Stimulated activated CD8-positive, alpha-beta memory T cell treated with anti-CD3 and anti-CD28 coated beads, Interleukin-12 subunit alpha, Interleukin-12 subunit beta, amount 100 ng/mL, for 24 hours (primary cell): ENCODE measurements around the gene GSTM4.

Experiments
- DNase-seq: peaks from one replicate; pipeline ENCODE4 v3.0.0-alpha.2; 2020; ENCODE audit errors: extremely low read depth

The GSTM4 gene

DNA sequence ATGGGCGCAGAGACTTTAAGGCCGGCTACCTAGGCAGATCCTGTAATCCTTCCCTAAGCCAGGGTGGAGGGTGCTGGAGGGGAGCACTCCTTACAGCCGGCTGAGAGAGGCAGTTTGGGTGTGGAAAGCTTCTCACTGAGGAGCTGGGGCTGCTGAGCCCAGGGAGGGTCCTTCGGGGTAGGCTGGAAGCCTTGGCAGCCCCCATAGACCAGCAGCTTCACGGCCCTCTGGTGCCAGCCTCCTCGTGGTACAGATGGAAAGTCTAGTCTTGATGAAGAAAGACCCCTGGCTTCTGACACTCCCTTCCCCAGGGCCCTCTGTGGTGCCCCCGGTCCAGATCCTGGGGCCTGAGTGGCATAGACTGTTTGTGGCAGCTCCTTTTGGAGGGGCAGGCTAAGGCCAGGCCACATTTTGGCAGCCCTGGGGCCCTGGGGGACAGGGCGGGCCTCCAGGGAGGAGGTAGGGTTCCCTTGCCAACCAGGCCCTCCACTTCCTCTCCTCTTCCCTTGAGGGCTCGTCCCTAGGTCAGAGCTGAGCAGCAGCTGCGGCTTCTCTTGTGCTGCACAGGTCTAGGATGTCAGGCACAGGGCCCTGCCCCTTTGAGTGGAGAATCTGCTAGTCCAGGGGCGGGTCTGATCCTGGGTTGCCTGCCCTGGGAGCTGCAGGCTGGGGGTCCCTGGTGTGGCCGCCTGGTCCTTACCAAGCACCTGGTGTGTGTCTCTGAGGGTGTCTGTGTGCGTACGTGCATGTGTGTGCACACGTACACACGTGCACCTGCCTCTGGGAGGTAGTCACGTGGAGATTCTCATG is 31.5 kb upstream of the GSTM4 start:
- no peak for DNase-seq

DNA sequence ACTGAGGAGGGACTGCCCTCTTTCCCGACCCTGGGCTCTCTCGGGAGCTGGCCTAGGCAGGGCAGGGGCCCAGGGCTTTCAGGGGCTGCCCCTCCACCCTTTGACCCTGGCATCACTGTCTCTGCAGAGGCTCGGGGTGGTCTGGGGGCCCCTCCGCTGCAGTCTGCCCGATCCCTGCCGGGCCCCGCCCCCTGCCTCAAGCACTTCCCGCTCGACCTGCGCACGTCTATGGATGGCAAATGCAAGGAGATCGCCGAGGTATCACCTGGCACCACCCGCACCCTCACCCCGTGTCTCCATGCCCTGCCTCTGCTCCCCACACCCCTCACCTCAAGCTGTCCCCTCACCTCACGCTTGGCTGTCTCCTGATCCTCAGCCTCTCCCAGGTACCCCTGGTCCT is 30.7 kb upstream of the GSTM4 start:
- no peak for DNase-seq

GRCh38 chr1:109625601-109626560 is 30.0 kb upstream of the GSTM4 start:
- no peak for DNase-seq

DNA sequence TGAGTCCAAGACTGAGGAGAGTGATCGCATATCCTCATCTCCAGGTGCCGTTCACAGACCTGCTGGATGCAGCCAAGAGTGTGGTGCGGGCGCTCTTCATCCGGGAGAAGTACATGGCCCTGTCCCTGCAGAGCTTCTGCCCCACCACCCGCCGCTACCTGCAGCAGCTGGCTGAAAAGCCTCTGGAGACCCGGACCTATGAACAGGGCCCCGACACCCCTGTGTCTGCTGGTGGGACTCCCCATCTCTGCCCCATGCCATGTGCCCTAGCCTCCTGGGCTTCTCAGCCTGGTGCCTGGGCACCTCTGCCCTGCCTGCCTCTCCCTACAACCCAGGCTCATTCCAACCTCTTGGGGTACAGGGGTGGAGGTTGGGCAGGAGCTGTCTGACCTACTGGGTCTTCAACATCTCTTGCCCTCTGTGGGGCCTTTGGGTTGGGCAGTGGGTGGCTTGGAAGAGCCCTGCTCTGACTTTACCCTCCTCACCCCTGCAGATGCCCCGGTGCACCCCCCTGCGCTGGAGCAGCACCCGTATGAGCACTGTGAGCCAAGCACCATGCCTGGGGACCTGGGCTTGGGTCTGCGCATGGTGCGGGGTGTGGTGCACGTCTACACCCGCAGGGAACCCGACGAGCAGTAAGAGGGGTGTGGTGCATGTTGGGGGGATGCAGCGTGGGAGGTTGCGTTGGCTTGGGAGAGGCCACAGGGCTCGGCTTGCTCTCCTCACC is 29.1 kb upstream of the GSTM4 start:
- DNase-seq, result no peak

DNA sequence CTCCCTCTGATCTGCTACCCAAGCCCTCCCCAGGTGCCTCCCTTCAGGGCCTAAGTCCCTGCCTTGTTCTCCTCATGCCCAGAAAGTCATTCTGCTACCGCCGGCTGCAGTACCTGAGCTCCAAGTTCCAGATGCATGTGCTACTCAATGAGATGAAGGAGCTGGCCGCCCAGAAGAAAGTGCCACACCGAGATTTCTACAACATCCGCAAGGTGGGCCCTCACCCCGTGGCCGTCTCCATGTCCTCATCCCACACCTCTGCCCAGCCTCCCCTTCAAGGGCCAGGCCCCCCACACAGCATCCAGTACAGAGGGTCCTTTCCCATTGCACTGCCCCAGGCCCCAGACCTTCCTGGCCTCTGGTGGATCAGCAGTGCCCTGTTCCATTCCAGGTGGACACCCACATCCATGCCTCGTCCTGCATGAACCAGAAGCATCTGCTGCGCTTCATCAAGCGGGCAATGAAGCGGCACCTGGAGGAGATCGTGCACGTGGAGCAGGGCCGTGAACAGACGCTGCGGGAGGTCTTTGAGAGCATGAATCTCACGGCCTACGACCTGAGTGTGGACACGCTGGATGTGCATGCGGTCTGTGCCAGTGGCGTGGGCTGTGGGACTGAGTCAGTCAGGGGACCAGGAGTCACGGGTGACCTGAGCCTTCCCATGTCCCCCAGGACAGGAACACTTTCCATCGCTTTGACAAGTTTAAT is 28.1 kb upstream of the GSTM4 start:
- no peak for DNase-seq

- DNase-seq, result no peak
Observed at GRCh38 chr1:109628540-109629321, 27.2 kb upstream of the GSTM4 start.

DNA sequence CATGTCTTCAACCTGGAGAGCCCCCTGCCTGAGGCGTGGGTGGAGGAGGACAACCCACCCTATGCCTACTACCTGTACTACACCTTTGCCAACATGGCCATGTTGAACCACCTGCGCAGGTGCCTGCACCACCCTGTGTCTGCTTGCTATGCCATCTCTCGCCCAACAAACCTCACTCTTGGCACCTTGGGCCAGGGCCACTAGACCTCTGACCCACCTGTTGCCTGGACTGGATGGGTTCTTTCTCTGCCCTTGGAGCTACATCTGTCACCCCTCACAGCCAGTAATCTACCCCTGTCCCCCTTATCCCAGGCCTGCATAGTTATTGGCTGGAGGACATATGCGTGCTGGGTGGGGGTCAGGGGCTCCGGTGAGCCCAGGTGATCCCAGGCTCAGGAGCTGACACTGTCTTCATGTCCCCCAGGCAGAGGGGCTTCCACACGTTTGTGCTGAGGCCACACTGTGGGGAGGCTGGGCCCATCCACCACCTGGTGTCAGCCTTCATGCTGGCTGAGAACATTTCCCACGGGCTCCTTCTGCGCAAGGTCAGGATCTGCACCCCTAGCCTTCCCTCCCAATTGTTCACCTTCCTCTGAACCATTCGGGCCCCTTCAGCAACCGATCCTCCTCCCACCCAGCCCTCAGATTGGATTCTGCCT is 26.4 kb upstream of the GSTM4 start:
- DNase-seq, result no peak

- DNase-seq, result no peak
Observed at GRCh38 chr1:109630081-109630897, 25.6 kb upstream of the GSTM4 start.

- DNase-seq, result no peak
Observed at GRCh38 chr1:109630898-109631512, 24.9 kb upstream of the GSTM4 start.

GRCh38 chr1:109631513-109632505 is 24.1 kb upstream of the GSTM4 start:
- no peak for DNase-seq

- DNase-seq, result no peak
Observed at GRCh38 chr1:109632671-109633346, 23.1 kb upstream of the GSTM4 start.

GRCh38 chr1:109634292-109634691 is 21.6 kb upstream of the GSTM4 start:
- no peak for DNase-seq

GRCh38 chr1:109634771-109635750 is 20.8 kb upstream of the GSTM4 start:
- DNase-seq, result no peak

DNA sequence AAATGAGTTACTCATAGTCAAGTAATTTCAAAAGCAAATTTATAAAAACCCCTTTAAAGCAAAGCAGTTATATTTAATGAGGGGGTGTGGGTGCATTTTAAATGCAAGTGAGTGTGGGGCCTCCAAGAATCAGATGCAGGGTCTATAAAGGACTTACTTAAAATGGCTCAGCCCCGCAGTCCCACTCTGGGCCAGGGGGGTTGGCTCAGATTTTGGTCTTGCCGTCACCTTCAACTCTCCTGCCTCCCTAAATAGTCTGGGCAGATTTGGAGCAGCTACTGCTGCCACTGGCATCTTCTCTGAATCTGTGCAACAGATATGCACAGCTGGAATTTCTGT is 20.1 kb upstream of the GSTM4 start:
- DNase-seq, result no peak

- DNase-seq, result no peak
Observed at GRCh38 chr1:109636201-109636952, 19.5 kb upstream of the GSTM4 start.
